ENCODE measurements around the gene RPS6KB2. TPM values are rescaled to one million over a fixed set of nuclear protein-coding genes. Genes with fewer than 3 reads are reported as not detected.

Gene RPS6KB2
- total RNA-seq, 1 donor from 2014 or later, result 72.3 TPM

DNA sequence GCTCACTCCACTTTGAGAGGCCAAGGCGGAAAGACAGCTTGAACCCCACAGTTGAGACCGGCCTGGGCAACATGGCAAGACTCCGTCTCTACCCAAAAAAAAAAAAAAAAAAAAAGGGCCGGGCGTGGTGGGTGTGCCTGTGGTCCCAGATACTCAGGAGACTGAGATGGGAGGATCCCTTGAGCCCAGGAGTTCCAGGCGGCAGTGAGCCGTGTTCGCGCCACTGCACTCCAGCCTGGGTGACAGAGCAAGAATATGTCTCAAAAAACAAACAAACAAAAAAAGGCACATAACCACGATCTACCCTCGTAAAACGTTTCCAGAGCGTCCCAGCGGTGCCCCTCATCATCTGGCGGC, 37.4 kb upstream of the RPS6KB2 start:
- H3K9me3 ChIP-seq, result no peaks in the 10 kb centered on the region
- H3K27ac ChIP-seq, result peak overlapping the region; percentile 59 to 62
- intact Hi-C loops (cut with DNase I), result loop anchor here (1.0 to 5.0 kb wide), 2 partner anchors 17 to 36 kb away; partner anchors contain the start of gene RPS6KB2
- H3K36me3 ChIP-seq, result peaks cover 0 to 2% of the 10 kb centered on the region in 2 donors
- no peak for TF ChIP-seq CTCF (IDR thresholded peaks at IDR 0.05)
- peak overlapping the region; percentile 72 to 84 for H3K4me3 ChIP-seq
- peaks cover 7 to 15% of the 10 kb centered on the region in 2 donors for H3K4me1 ChIP-seq
- no peaks in the 10 kb centered on the region for H3K27me3 ChIP-seq
- DNase-seq (ENCODE audit: low spot score in 2 of 2), result no peak

DNA sequence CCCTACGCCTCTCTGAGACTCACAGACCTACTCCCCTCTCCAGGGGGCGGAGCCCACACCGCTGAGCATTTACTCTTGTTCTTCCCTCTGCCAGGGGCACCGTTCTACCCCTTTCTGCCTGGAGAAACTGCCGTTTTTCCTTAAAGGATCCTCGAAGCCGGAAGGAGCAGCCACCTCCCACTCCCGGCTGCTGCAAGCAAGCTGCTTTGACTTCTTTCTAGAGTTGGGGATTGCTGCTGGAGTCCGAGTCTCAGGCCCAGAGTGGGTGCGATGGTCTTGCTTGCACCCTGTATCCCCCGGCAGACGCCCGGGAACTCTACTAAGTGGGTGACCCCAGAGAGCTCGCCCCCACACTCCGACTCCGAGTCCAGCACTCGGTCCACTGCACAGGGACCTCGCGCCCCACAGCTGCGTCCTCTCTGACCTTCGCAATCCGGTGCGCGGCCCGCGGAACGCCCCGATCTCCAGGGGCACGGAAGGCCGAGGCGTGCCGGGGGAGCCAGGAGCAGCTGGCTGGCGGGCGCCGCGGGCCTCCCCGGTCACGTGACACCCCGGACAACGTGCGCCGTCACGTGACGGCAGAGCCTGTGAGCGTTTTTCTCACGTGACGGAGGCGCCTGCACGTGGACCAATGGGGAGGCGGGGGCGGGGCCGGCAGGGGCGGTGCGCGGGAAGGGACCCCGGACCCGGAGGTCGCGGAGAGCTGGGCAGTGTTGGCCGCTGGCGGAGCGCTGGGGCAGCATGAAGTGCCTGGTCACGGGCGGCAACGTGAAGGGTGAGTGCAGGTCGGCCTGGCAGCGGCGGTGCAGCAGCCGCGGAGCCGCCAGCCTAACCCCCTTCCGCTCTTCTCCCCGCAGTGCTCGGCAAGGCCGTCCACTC, 36.8 kb upstream of the RPS6KB2 start, which contains the start of gene RAD9A:
Gene RAD9A, plus strand, starts transcription at position 683 of the 879 bp plus-strand sequence. Its CDS starts 59 bp downstream, at position 742.
- peaks cover 7 to 15% of the 10 kb centered on the region in 2 donors for H3K4me1 ChIP-seq
- TF ChIP-seq CTCF (IDR thresholded peaks at IDR 0.05), result no peak
- intact Hi-C loops (cut with DNase I), result loop anchor here (1.0 to 5.0 kb wide), 2 partner anchors 17 to 36 kb away; partner anchors contain the start of gene RPS6KB2
- peak; percentile 89 to 98 for DNase-seq (ENCODE audit: low spot score in 2 of 2)
- no peaks in the 10 kb centered on the region for H3K9me3 ChIP-seq
- H3K36me3 ChIP-seq, result peaks cover 3 to 8% of the 10 kb centered on the region in 2 donors
- no peaks in the 10 kb centered on the region for H3K27me3 ChIP-seq
- H3K27ac ChIP-seq, result peak within 1 kb of the TSS; percentile 59 to 62
- H3K4me3 ChIP-seq, result peak within 1 kb of the TSS; percentile 72 to 84

- Histone ChIP-seq H3K27me3 (no peaks in the 10 kb centered on the region), H3K36me3 (peaks cover 3 to 15% of the 10 kb centered on the region in 2 donors), H3K4me3 (peak overlapping the region; percentile 72 to 84), H3K4me1 (peaks cover 7 to 15% of the 10 kb centered on the region in 2 donors), H3K9me3 (no peaks in the 10 kb centered on the region), H3K27ac (peak overlapping the region; percentile 51 to 59)
- intact Hi-C loops (cut with DNase I), result loop anchor here (5.0 kb wide), 1 partner anchor 35 kb away; the partner anchor contains the start of gene RPS6KB2
- no peak for DNase-seq (ENCODE audit: low spot score in 2 of 2)
- no peak for TF ChIP-seq CTCF (IDR thresholded peaks at IDR 0.05)
These were observed 36.0 kb upstream of the RPS6KB2 start for GRCh38 chr11:67392183-67392715.

DNA sequence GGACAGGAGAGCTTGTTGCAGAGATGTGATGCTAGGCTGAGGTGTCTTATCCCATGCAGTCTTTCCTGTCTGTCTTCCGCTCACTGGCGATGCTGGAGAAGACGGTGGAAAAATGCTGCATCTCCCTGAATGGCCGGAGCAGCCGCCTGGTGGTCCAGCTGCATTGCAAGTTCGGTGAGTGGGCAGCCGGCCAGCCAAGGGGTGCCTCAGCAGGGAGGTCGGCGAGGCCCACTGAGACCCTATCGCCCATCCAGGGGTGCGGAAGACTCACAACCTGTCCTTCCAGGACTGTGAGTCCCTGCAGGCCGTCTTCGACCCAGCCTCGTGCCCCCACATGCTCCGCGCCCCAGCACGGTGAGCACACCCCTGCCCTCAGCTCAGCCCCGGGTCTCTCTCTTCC, 34.9 kb upstream of the RPS6KB2 start:
- Histone ChIP-seq H3K27ac (no peak overlapping the region), H3K27me3 (no peaks in the 10 kb centered on the region), H3K36me3 (peaks cover 15 to 27% of the 10 kb centered on the region in 2 donors), H3K9me3 (no peaks in the 10 kb centered on the region), H3K4me3 (no peak overlapping the region), H3K4me1 (peaks cover 7 to 15% of the 10 kb centered on the region in 2 donors)
- TF ChIP-seq CTCF (IDR thresholded peaks at IDR 0.05), result no peak
- DNase-seq (ENCODE audit: low spot score in 2 of 2), result no peak
- intact Hi-C loops (cut with DNase I), result loop anchor here (5.0 kb wide), 1 partner anchor 34 kb away; the partner anchor contains the start of gene RPS6KB2

DNA sequence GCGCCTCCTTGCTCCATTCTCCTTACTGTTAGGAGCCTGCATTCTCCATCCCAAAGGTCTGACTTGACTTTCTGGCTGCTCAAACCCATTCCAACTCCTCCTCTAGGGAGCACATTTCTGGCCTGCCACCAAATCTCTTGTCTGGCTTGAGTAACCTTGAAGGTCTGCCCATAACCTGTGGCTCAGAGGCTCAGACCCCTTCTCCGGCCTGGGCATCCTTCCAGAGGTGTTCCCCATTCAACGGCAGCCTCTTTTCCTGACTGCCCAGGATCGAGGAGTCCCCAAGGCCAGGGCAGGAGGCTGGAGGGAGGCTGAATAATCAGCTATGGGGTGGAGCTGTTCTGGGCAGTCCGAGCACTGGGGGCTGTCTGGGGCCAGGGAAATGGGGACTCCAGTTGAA, 34.3 kb upstream of the RPS6KB2 start:
- H3K4me1 ChIP-seq, result peaks cover 7 to 15% of the 10 kb centered on the region in 2 donors
- H3K36me3 ChIP-seq, result peaks cover 20 to 32% of the 10 kb centered on the region in 2 donors
- H3K27me3 ChIP-seq, result no peaks in the 10 kb centered on the region
- no peaks in the 10 kb centered on the region for H3K9me3 ChIP-seq
- H3K4me3 ChIP-seq, result no peak overlapping the region
- TF ChIP-seq CTCF (IDR thresholded peaks at IDR 0.05), result no peak
- H3K27ac ChIP-seq, result no peak overlapping the region
- intact Hi-C loops (cut with DNase I), result loop anchor here (5.0 kb wide), 1 partner anchor 33 kb away; the partner anchor contains the start of gene RPS6KB2
- no peak for DNase-seq (ENCODE audit: low spot score in 2 of 2)
